HEK293 (cell line): ENCODE data around the gene CEACAM19.

Source experiments
- BCL11A ChIP-seq: fragments of 450-650 bp; formaldehyde crosslinking; IDR thresholded peaks from 2 replicates; pipeline ENCODE4 v1.5.1; 2016; ENCODE audit warnings: low read depth, missing biosample characterization, missing genetic modification characterization
- GLI4 ChIP-seq: fragments of 450-650 bp; formaldehyde crosslinking; IDR thresholded peaks from 2 replicates; pipeline ENCODE4 v1.5.1; 2016; ENCODE audit warnings: missing biosample characterization, missing genetic modification characterization
- MYNN ChIP-seq: fragments of 450-650 bp; formaldehyde crosslinking; IDR thresholded peaks from 2 replicates; pipeline ENCODE4 v1.5.1; 2016; ENCODE audit warnings: missing biosample characterization, missing genetic modification characterization, borderline replicate concordance
- PBX3 ChIP-seq: sonication (generic); formaldehyde crosslinking; IDR thresholded peaks from 2 replicates; pipeline ENCODE4 v1.8.1; 2022; ENCODE audit warnings: mild to moderate bottlenecking, moderate library complexity, missing genetic modification reagents
- PRDM6 ChIP-seq: fragments of 450-650 bp; formaldehyde crosslinking; IDR thresholded peaks from 2 replicates; pipeline ENCODE4 v1.5.1; 2017; ENCODE audit warnings: missing biosample characterization, missing genetic modification characterization
- ZBTB11 ChIP-seq: fragments of 450-650 bp; formaldehyde crosslinking; conservative IDR thresholded peaks from 2 replicates; pipeline ENCODE4 v1.5.1; 2016; ENCODE audit warnings: low read depth, missing biosample characterization, missing genetic modification characterization
- ZFHX2 ChIP-seq: fragments of 450-650 bp; formaldehyde crosslinking; conservative IDR thresholded peaks from 2 replicates; pipeline ENCODE4 v1.5.1; 2016; ENCODE audit warnings: missing biosample characterization, missing genetic modification characterization
- ZNF112 ChIP-seq: fragments of 450-650 bp; formaldehyde crosslinking; IDR thresholded peaks from 2 replicates; pipeline ENCODE4 v1.5.0; 2017; ENCODE audit warnings: missing biosample characterization, missing genetic modification characterization
- ZNF174 ChIP-seq: fragments of 450-650 bp; formaldehyde crosslinking; IDR thresholded peaks from 2 replicates; pipeline ENCODE4 v1.5.0; 2017; ENCODE audit warnings: missing biosample characterization, mild to moderate bottlenecking, missing genetic modification characterization
- ZNF175 ChIP-seq: fragments of 450-650 bp; formaldehyde crosslinking; IDR thresholded peaks from 2 replicates; pipeline ENCODE4 v1.5.1; 2016; ENCODE audit warnings: missing biosample characterization, missing genetic modification characterization
- ZNF214 ChIP-seq: fragments of 450-650 bp; formaldehyde crosslinking; IDR thresholded peaks from 2 replicates; pipeline ENCODE4 v1.5.1; 2017; ENCODE audit warnings: missing biosample characterization, mild to moderate bottlenecking, missing genetic modification characterization, borderline replicate concordance
- ZNF274 ChIP-seq, 2 experiments: fragments of 200-500 bp in 1 of 2; fragments of 450-650 bp in 1 of 2; sonication (Bioruptor generic) in 1 of 2; formaldehyde crosslinking in 1 of 2; IDR thresholded peaks; 2 replicates each; pipeline versions ENCODE4 v1.5.1 to v1.6.1; 2014 to 2016; ENCODE audit warnings: borderline replicate concordance in 1 of 2, inconsistent platforms in 1 of 2, low read length in 1 of 2, missing biosample characterization in 1 of 2, missing genetic modification characterization in 1 of 2
- ZNF518A ChIP-seq: fragments of 450-650 bp; formaldehyde crosslinking; conservative IDR thresholded peaks from 2 replicates; pipeline ENCODE4 v1.5.1; 2016; ENCODE audit warnings: low read depth, missing biosample characterization, missing genetic modification characterization
- TF ChIP-seq, protein P1 (sequence below): fragments of 450-650 bp; formaldehyde crosslinking; IDR thresholded peaks from 2 replicates; pipeline ENCODE4 v1.5.1; 2016; ENCODE audit warnings: missing biosample characterization, missing genetic modification characterization

DNA sequence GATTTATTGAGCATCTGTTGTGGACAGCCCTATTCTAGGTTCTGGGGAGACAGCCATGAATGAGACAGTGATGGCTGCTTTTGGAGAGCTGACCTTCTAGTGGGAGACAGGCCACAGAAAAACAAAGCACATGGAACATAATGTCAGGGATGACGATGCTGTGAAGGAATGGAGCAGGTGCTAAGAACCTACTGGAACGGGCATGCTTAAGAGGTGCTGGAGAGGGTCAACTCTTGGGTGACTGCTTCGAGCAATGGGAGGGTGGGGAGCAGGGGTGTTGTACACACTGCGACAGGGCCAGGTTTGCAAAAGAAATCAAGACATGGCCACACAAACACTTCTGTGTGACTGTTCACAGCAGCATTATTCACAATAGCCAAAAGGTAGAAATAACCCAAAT, 15.6 kb downstream of the CEACAM19 start:
- TF ChIP-seq, protein P1, sequence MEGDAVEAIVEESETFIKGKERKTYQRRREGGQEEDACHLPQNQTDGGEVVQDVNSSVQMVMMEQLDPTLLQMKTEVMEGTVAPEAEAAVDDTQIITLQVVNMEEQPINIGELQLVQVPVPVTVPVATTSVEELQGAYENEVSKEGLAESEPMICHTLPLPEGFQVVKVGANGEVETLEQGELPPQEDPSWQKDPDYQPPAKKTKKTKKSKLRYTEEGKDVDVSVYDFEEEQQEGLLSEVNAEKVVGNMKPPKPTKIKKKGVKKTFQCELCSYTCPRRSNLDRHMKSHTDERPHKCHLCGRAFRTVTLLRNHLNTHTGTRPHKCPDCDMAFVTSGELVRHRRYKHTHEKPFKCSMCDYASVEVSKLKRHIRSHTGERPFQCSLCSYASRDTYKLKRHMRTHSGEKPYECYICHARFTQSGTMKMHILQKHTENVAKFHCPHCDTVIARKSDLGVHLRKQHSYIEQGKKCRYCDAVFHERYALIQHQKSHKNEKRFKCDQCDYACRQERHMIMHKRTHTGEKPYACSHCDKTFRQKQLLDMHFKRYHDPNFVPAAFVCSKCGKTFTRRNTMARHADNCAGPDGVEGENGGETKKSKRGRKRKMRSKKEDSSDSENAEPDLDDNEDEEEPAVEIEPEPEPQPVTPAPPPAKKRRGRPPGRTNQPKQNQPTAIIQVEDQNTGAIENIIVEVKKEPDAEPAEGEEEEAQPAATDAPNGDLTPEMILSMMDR (tag by site-specific recombination), result no peak
- no peak for TF ChIP-seq GLI4 (tag by site-specific recombination)
- no peak for TF ChIP-seq ZNF112 (tag by site-specific recombination)
- no peak for TF ChIP-seq ZNF518A (tag by site-specific recombination)
- no peak for TF ChIP-seq ZNF174
- TF ChIP-seq PRDM6 (tag by site-specific recombination), result no peak
- TF ChIP-seq ZNF175 (tag by site-specific recombination), result no peak
- TF ChIP-seq PBX3 (CRISPR knock-in tag), result no peak
- no peak for TF ChIP-seq ZNF274 (IDR thresholded peaks at IDR 0.05; ENCODE audit: low read length)
- TF ChIP-seq ZNF274 (tag by site-specific recombination; IDR thresholded peaks at IDR 0.05; ENCODE audit: borderline replicate concordance), result no peak
- TF ChIP-seq ZNF214, result no peak
- TF ChIP-seq ZFHX2 (tag by site-specific recombination), result no peak
- no peak for TF ChIP-seq BCL11A (tag by site-specific recombination)
- TF ChIP-seq MYNN (tag by site-specific recombination), result no peak
- no peak for TF ChIP-seq ZBTB11
